Gastrocnemius medialis (tissue), 4 donors: ENCODE measurements around the gene WTAP. TPM values are rescaled to one million over a fixed set of nuclear protein-coding genes. Genes with fewer than 3 reads are reported as not detected.

Experiments
- ATAC-seq, 2 donors: fragments of 150-250 bp; one replicate each; pipeline ENCODE4 v1.9.1; 2016
- DNase-seq, 2 donors: peaks; one replicate each; pipeline ENCODE4 v3.0.0-alpha.2; 2019
- H3K27ac ChIP-seq, 4 donors: fragments of 200-600 bp; sonication (generic); 1 replicate in 1 of 4; 2 replicates in 3 of 4; pipeline ENCODE4 v1.5.1; 2016 to 2018; ENCODE audit warnings: mild to moderate bottlenecking in 2 of 4, moderate library complexity in 1 of 4
- H3K27me3 ChIP-seq, 3 donors: fragments of 200-600 bp; sonication (generic) in 2 of 3; 1 replicate in 1 of 3; 2 replicates in 2 of 3; pipeline versions ENCODE4 v1.5.1 to v1.6.0; 2016 to 2019; ENCODE audit warnings: mild to moderate bottlenecking in 1 of 3, moderate library complexity in 1 of 3
- H3K36me3 ChIP-seq, 2 donors: fragments of 200-600 bp; sonication (generic) in 1 of 2; one replicate each; pipeline ENCODE4 v1.5.1; 2017 to 2018
- H3K4me1 ChIP-seq, 2 donors: fragments of 200-600 bp; sonication (generic) in 1 of 2; one replicate each; pipeline ENCODE4 v1.5.1; 2016 to 2017; ENCODE audit warnings: mild to moderate bottlenecking in 2 of 2
- H3K4me3 ChIP-seq, 4 donors: fragments of 200-600 bp; sonication (generic) in 3 of 4; 1 replicate in 1 of 4; 2 replicates in 3 of 4; pipeline ENCODE4 v1.5.1; 2016 to 2019; ENCODE audit warnings: mild to moderate bottlenecking in 2 of 4
- H3K9me3 ChIP-seq, 3 donors: fragments of 200-600 bp; sonication (generic) in 2 of 3; 1 replicate in 1 of 3; 2 replicates in 2 of 3; pipeline ENCODE4 v1.5.1; 2016 to 2019
- POLR2A ChIP-seq, 2 donors: fragments of 450-650 bp; IDR thresholded peaks; one replicate each; pipeline ENCODE4 v1.6.1; 2017; ENCODE audit warnings: antibody characterized with exemption in 2 of 2, mild to moderate bottlenecking in 2 of 2, moderate library complexity in 2 of 2
- in situ Hi-C, 4 donors: fragments of 200-750 bp; cut with MboI; loops; one replicate each; pipeline versions ENCODE4 v1.15.0 to v1.8.0; 2017; ENCODE audit warnings: low sequenced_read_pairs in 4 of 4
- intact Hi-C: fragments of 100-400 bp; cut with DNase I; formaldehyde crosslinking; loops from one replicate; pipeline ENCODE4 v1.15.1; 2023; ENCODE audit warnings: low total_unique reads
- total RNA-seq, 4 donors: library from RNA; depleted of rRNA; stranded (reverse); fragments of >200 nt; gene quantifications; one replicate each; pipeline versions ENCODE4 v1.1.0 to v1.2.3, GENCODE V29; 2016
- TF ChIP-seq, protein P1 (sequence below), 5 experiments: fragments of 450-650 bp in 3 of 5; fragments of 200-600 bp in 2 of 5; sonication (generic) in 2 of 5; IDR thresholded peaks in 4 of 5; conservative IDR thresholded peaks in 1 of 5; 1 replicate in 4 of 5; 2 replicates in 1 of 5; pipeline ENCODE4 v1.5.1; 2016 to 2019; ENCODE audit warnings: antibody characterized with exemption in 5 of 5, mild to moderate bottlenecking in 3 of 5, moderate library complexity in 3 of 5

WTAP gene
- total RNA-seq, 4 donors from 2014 or later = 147 to 238 (median 193) TPM

DNA sequence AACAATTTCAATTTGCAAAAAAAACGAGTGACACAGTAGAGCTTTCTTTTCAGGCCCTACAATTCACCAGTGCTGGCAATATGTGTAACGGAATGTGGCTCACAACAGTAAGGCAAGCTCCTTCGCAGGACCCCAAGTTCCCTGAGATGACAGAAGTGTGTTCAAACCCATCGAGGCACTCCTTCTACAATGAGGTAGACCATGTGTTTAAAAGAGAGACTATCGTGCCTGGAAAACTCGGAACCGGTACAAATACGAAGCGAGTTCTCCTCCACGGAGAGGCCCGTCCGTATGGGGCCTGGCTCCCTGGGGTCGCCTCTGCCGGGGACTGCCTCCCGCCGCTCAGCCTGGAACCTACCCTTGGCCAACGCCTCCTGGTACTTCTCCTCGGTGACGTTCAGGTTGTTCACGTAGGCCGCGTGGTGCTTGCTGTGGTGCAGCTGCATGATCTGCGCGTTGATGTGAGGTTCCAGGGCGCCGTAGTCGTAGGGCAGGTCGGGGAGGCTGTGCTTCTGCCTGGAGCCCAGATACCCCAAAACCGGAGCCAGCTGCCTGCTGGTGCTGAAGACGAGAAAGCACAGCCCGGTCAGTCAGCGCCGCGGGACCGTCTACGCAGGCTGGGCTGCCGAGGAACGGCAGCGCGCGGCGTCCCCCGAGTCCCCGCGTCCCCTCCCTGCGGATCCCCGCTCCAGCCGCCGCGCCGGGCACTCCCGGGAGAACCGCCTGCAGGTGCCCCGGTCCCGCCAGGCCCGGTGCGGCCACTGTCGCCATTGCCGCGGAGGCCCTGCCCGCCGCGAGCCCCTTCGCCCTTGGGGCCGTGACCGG is 34.8 kb upstream of the WTAP start:
- TF ChIP-seq POLR2A (IDR thresholded peaks at IDR 0.05) = no peak
- TF ChIP-seq, protein P1, sequence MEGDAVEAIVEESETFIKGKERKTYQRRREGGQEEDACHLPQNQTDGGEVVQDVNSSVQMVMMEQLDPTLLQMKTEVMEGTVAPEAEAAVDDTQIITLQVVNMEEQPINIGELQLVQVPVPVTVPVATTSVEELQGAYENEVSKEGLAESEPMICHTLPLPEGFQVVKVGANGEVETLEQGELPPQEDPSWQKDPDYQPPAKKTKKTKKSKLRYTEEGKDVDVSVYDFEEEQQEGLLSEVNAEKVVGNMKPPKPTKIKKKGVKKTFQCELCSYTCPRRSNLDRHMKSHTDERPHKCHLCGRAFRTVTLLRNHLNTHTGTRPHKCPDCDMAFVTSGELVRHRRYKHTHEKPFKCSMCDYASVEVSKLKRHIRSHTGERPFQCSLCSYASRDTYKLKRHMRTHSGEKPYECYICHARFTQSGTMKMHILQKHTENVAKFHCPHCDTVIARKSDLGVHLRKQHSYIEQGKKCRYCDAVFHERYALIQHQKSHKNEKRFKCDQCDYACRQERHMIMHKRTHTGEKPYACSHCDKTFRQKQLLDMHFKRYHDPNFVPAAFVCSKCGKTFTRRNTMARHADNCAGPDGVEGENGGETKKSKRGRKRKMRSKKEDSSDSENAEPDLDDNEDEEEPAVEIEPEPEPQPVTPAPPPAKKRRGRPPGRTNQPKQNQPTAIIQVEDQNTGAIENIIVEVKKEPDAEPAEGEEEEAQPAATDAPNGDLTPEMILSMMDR (IDR thresholded peaks at IDR 0.05 in 4 of 5, conservative IDR thresholded peaks at IDR 0.05 in 1 of 5) = peak in 1 of 5 experiments; percentile 0
- H3K9me3 ChIP-seq = no peaks in the 10 kb centered on the region
- H3K36me3 ChIP-seq = peaks cover 2 to 50% of the 10 kb centered on the region in 2 donors
- no peak for ATAC-seq
- H3K27ac ChIP-seq = peak overlapping the region; percentile 94 to 99 (median 96)
- H3K4me3 ChIP-seq = peak overlapping the region; percentile 83 to 94 (median 90)
- H3K4me1 ChIP-seq = peaks cover 41 to 43% of the 10 kb centered on the region in 2 donors
- H3K27me3 ChIP-seq = no peaks in the 10 kb centered on the region
- in situ Hi-C loops (loop anchor here in 2 of 4 donors (10.0 to 25.0 kb wide), 3 partner anchors 102 to 282 kb away; partner anchors contain the start of genes IGF2R (in 1 of the 2) and MRPL18 (in 1 of the 2)), intact Hi-C loops (loop anchor here (1.0 to 10.0 kb wide), 5 partner anchors 35 to 372 kb away; partner anchors contain the start of genes ACAT2, TCP1 and WTAP)
- peak in 1 of 2 donors; percentile 33 for DNase-seq

DNA sequence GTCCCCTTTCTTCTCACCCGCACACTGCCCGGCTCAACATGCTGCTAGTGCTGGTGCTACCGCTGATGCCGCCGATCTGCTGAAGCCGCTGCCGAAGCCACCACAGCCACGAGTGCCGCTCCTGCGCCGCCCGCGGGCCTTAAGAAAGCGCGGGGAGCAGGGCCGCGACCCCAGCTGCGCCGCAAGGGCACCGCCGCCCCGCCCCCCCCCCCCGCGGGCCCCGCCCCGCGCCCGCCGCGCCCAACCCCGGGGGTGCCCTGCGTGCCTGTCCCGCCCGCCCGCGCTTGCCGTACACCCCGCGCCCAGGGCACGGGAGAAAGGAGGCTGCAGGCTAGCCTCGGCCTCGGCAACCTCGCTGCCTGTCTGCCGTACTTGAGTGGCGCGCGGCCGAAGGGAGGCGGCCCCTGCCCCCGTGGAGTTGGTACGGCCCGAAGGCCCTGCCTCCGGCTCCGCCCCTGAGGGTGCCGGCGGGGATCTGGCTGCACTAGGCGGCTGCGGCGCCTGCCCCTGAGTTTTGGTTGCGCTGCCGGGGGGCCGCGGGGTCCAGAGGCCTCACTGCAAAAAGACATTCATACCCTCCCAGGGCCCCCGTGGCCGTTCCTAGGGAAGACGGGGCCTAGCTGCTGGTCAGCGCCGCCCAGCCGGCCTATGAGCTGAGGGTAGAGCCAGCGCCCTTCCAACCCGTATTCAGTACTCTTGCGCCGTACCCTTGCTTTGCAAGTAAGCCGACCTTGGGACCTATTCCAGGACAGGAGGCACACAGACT is 34.0 kb upstream of the WTAP start, which contains the start of gene SOD2:
Gene SOD2 (minus strand): TSS at position 114 of the 766 bp plus-strand sequence. CDS start 74 bp downstream, at position 40.
- Histone ChIP-seq H3K27ac (peak within 1 kb of the TSS; percentile 94 to 99 (median 96)), H3K36me3 (peaks cover 2 to 42% of the 10 kb centered on the region in 2 donors), H3K27me3 (no peaks in the 10 kb centered on the region), H3K4me3 (peak within 1 kb of the TSS; percentile 83 to 94 (median 90)), H3K9me3 (no peaks in the 10 kb centered on the region), H3K4me1 (peaks cover 38 to 41% of the 10 kb centered on the region in 2 donors)
- intact Hi-C loops = loop anchor here (1.0 to 10.0 kb wide), 5 partner anchors 34 to 371 kb away; partner anchors contain the start of genes ACAT2, TCP1 and WTAP
- peak; percentile 86 to 92 for DNase-seq
- in situ Hi-C loops = loop anchor here in 2 of 4 donors (10.0 to 25.0 kb wide), 3 partner anchors 101 to 281 kb away; partner anchors contain the start of genes IGF2R (in 1 of the 2) and MRPL18 (in 1 of the 2)
- TF ChIP-seq, protein P1 (IDR thresholded peaks at IDR 0.05 in 4 of 5, conservative IDR thresholded peaks at IDR 0.05 in 1 of 5) = no peak
- peak; percentile 88 to 95 for TF ChIP-seq POLR2A (IDR thresholded peaks at IDR 0.05)
- peak; percentile 73 to 84 for ATAC-seq

DNA sequence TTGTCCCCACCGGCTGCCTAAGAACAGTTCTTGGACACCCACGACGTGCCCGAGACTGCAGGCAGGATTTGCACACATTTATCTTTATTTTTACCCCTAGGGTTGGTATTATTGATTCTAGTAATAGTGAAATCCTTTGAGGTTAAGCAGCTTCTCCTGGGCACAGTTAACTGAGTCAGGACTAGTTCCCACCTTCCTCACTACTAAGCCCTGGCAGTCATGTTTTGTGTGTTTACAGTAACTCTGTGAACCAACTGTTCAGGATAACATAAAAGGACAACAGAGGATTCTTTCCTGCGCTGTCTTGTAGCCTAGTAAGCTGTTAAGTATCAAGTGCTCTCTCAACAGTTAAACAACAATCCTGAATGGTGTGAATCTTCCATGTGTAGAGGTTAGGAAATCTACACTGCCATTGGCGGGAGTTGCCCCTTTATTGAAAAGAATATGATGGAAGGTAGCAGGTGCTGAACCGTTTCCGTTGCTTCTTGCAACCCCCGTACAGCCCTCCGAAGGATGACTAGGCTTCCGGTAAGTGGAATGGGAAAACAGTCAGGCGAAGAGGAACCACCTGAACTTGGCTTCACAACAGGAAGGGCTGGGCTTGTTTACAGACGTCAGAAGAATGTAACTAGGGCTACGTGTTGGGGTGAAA is 33.3 kb upstream of the WTAP start:
- Histone ChIP-seq H3K9me3 (no peaks in the 10 kb centered on the region), H3K27ac (peak overlapping the region; percentile 94 to 99 (median 96)), H3K4me1 (peaks cover 32 to 34% of the 10 kb centered on the region in 2 donors), H3K27me3 (no peaks in the 10 kb centered on the region), H3K36me3 (peaks cover 2 to 35% of the 10 kb centered on the region in 2 donors), H3K4me3 (peak overlapping the region; percentile 83 to 94 (median 90))
- in situ Hi-C loops (loop anchor here in 2 of 4 donors (10.0 to 25.0 kb wide), 3 partner anchors 101 to 281 kb away; partner anchors contain the start of genes IGF2R (in 1 of the 2) and MRPL18 (in 1 of the 2)), intact Hi-C loops (loop anchor here (1.0 to 10.0 kb wide), 6 partner anchors 22 to 371 kb away; partner anchors contain the start of genes ACAT2, TCP1 and WTAP)
- ATAC-seq = peak; percentile 69 to 74
- DNase-seq = peak; percentile 83 to 89
- no peak for TF ChIP-seq POLR2A (IDR thresholded peaks at IDR 0.05)
- TF ChIP-seq, protein P1 (IDR thresholded peaks at IDR 0.05 in 4 of 5, conservative IDR thresholded peaks at IDR 0.05 in 1 of 5) = no peak
